GM19193 (cell line): ENCODE results near the gene NIN.

Experiments
- POLR2A ChIP-seq: IDR thresholded peaks from 4 replicates; pipeline ENCODE4 v1.6.1; 2011; ENCODE audit not compliant: insufficient read depth, insufficient read length; ENCODE audit errors: extremely low read depth

The NIN gene

GRCh38 chr14:50768680-50769079 lies 62.3 kb downstream of the NIN start:
- no peak for TF ChIP-seq POLR2A

- TF ChIP-seq POLR2A = no peak
Measured at GRCh38 chr14:50766338-50766886, 64.5 kb downstream of the NIN start.

- TF ChIP-seq POLR2A = no peak
Measured at GRCh38 chr14:50763382-50764007, 67.5 kb downstream of the NIN start.

- TF ChIP-seq POLR2A = no peak
Measured at GRCh38 chr14:50762931-50763300, 68.0 kb downstream of the NIN start.

GRCh38 chr14:50762001-50762930 lies 68.7 kb downstream of the NIN start:
- no peak for TF ChIP-seq POLR2A

GRCh38 chr14:50759800-50760543 lies 71.0 kb downstream of the NIN start:
- no peak for TF ChIP-seq POLR2A

GRCh38 chr14:50758945-50759344 lies 72.0 kb downstream of the NIN start:
- TF ChIP-seq POLR2A = no peak

GRCh38 chr14:50758305-50758704 lies 72.7 kb downstream of the NIN start:
- TF ChIP-seq POLR2A = no peak

GRCh38 chr14:50757702-50758101 lies 73.3 kb downstream of the NIN start:
- no peak for TF ChIP-seq POLR2A

GRCh38 chr14:50756300-50756699 lies 74.7 kb downstream of the NIN start:
- no peak for TF ChIP-seq POLR2A

- no peak for TF ChIP-seq POLR2A
Measured at GRCh38 chr14:50750323-50750722, 80.6 kb downstream of the NIN start.

- no peak for TF ChIP-seq POLR2A
Measured at GRCh38 chr14:50745401-50746058, 85.4 kb downstream of the NIN start.

GRCh38 chr14:50744231-50744630 lies 86.7 kb downstream of the NIN start:
- no peak for TF ChIP-seq POLR2A

- no peak for TF ChIP-seq POLR2A
Measured at GRCh38 chr14:50741567-50741966, 89.4 kb downstream of the NIN start.

GRCh38 chr14:50740856-50741255 lies 90.1 kb downstream of the NIN start:
- TF ChIP-seq POLR2A = no peak
